A549 (cell line): Measurements from ENCODE around the gene PON1.

Experiments used
- EP300 ChIP-seq, 2 experiments: fragments of >200 bp; sonication (Bioruptor Twin); formaldehyde crosslinking; IDR thresholded peaks; 2 replicates in 1 of 2; 3 replicates in 1 of 2; pipeline ENCODE4 v1.6.1; 2016 to 2017
- FOSL2 ChIP-seq, 2 experiments: fragments of 450-650 bp in 1 of 2; fragments of >200 bp in 1 of 2; sonication (Bioruptor Twin) in 1 of 2; formaldehyde crosslinking; IDR thresholded peaks; 2 replicates each; pipeline versions ENCODE4 v1.5.0 to v1.6.1; 2016 to 2020; ENCODE audit warnings: mild to moderate bottlenecking in 1 of 2, moderate library complexity in 1 of 2
- TF ChIP-seq, protein P1 (sequence below): fragments of >200 bp; sonication (Bioruptor Twin); formaldehyde crosslinking; IDR thresholded peaks from 3 replicates; pipeline ENCODE4 v1.5.1; 2016

DNA sequence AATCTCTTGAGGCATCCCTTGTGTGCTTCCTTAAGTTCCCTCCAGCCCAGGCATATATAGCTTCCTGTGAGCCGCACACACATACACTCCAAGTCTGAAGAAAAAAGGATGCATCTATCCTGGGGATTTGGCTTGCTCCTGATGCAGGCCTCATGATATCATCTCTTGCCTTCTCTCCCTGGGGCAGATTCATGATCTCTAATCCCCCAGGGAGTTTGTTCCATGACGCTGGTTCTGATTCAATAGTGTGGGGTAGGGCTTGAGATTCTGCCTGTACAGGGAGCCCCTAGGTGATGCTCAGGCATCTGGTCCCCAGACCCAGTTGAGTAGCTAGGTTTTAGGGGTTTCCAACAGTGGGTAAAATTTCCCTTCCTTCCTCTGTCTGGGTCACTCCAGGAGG is 1.5 kb downstream of the PON1 start:
- TF ChIP-seq, protein P1, sequence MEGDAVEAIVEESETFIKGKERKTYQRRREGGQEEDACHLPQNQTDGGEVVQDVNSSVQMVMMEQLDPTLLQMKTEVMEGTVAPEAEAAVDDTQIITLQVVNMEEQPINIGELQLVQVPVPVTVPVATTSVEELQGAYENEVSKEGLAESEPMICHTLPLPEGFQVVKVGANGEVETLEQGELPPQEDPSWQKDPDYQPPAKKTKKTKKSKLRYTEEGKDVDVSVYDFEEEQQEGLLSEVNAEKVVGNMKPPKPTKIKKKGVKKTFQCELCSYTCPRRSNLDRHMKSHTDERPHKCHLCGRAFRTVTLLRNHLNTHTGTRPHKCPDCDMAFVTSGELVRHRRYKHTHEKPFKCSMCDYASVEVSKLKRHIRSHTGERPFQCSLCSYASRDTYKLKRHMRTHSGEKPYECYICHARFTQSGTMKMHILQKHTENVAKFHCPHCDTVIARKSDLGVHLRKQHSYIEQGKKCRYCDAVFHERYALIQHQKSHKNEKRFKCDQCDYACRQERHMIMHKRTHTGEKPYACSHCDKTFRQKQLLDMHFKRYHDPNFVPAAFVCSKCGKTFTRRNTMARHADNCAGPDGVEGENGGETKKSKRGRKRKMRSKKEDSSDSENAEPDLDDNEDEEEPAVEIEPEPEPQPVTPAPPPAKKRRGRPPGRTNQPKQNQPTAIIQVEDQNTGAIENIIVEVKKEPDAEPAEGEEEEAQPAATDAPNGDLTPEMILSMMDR = no peak
- TF ChIP-seq EP300 (IDR thresholded peaks at IDR 0.05) (no peak), FOSL2 (IDR thresholded peaks at IDR 0.05) (no peak), FOSL2 (CRISPR knock-in tag; IDR thresholded peaks at IDR 0.05) (no peak; the same call in 1 of the 2 replicates)
